NB4 (cell line): ENCODE results near the gene TBCK.

Experiments used
- MYC ChIP-seq: IDR thresholded peaks from 2 replicates; pipeline ENCODE4 v1.6.1; 2011; ENCODE audit warnings: low read depth, low read length
- POLR2A ChIP-seq: IDR thresholded peaks from 2 replicates; pipeline ENCODE4 v1.6.1; 2011; ENCODE audit warnings: mild to moderate bottlenecking; ENCODE audit not compliant: insufficient read length; ENCODE audit errors: extremely low read depth
- TF ChIP-seq, protein P1 (sequence below): IDR thresholded peaks from one replicate; pipeline ENCODE4 v1.5.1; 2012; ENCODE audit warnings: low read depth, low read length
- TF ChIP-seq, protein P2 (sequence below): IDR thresholded peaks from 2 replicates; pipeline ENCODE4 v1.6.1; 2011; ENCODE audit warnings: low read depth, low read length

DNA sequence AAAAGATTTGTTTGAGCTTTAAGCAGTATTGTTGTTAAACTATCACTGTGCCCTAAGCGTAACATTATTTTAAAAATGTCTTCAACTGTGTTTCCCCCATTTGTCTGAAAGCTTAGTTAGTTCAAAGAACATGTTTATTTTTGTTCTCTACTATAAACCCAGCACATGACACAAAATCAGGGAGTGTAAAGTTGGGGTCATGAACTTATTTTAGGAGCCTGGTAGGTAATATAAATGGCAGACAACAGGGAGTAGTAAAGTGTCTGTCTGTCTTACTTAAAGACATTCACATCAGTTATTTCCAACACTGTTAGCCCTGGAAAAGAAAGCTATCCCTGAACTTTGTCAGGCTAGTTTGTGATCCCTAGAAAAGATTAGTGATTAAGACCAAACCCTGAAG lies 4.2 kb upstream of the TBCK start:
- TF ChIP-seq, protein P1, sequence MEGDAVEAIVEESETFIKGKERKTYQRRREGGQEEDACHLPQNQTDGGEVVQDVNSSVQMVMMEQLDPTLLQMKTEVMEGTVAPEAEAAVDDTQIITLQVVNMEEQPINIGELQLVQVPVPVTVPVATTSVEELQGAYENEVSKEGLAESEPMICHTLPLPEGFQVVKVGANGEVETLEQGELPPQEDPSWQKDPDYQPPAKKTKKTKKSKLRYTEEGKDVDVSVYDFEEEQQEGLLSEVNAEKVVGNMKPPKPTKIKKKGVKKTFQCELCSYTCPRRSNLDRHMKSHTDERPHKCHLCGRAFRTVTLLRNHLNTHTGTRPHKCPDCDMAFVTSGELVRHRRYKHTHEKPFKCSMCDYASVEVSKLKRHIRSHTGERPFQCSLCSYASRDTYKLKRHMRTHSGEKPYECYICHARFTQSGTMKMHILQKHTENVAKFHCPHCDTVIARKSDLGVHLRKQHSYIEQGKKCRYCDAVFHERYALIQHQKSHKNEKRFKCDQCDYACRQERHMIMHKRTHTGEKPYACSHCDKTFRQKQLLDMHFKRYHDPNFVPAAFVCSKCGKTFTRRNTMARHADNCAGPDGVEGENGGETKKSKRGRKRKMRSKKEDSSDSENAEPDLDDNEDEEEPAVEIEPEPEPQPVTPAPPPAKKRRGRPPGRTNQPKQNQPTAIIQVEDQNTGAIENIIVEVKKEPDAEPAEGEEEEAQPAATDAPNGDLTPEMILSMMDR = no peak
- TF ChIP-seq MYC (no peak), POLR2A (no peak)
- TF ChIP-seq, protein P2, sequence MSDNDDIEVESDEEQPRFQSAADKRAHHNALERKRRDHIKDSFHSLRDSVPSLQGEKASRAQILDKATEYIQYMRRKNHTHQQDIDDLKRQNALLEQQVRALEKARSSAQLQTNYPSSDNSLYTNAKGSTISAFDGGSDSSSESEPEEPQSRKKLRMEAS = no peak
